Upper lobe of left lung (tissue), 6 donors: ENCODE measurements around the gene TMTC2. TPM values are rescaled to one million over a fixed set of nuclear protein-coding genes. Genes with fewer than 3 reads are reported as not detected.

Experiments used
- ATAC-seq, 2 donors: fragments of 200-7000 bp; cut with Tn5 transposase; one replicate each; pipeline ENCODE4 v1.9.1; 2022; ENCODE audit warnings: mild to moderate bottlenecking in 2 of 2, moderate library complexity in 2 of 2; ENCODE audit not compliant: low FRiP score in 2 of 2
- DNase-seq, 2 donors: peaks; one replicate each; pipeline ENCODE4 v3.0.0-alpha.2; 2019 to 2020
- H3K27ac ChIP-seq, 4 donors: fragments of 200-600 bp; sonication (generic); one replicate each; pipeline ENCODE4 v1.5.1; 2016 to 2019
- H3K27me3 ChIP-seq, 4 donors: fragments of 200-600 bp; sonication (generic); one replicate each; pipeline ENCODE4 v1.5.1; 2017 to 2019
- H3K36me3 ChIP-seq, 4 donors: fragments of 200-600 bp; sonication (generic); one replicate each; pipeline ENCODE4 v1.5.1; 2016 to 2019
- H3K4me1 ChIP-seq, 4 donors: fragments of 200-600 bp; sonication (generic); one replicate each; pipeline ENCODE4 v1.5.1; 2018 to 2019
- H3K4me3 ChIP-seq, 4 donors: fragments of 200-600 bp; sonication (generic); one replicate each; pipeline ENCODE4 v1.5.1; 2017 to 2019; ENCODE audit warnings: mild to moderate bottlenecking in 2 of 4, moderate library complexity in 1 of 4
- H3K9me3 ChIP-seq, 4 donors: fragments of 200-600 bp; sonication (generic); one replicate each; pipeline ENCODE4 v1.5.1; 2018 to 2019
- EP300 ChIP-seq, 4 donors: sonication (generic); formaldehyde crosslinking; IDR thresholded peaks; one replicate each; pipeline ENCODE4 v1.5.1; 2017; ENCODE audit warnings: antibody characterized with exemption in 4 of 4, control low read depth in 2 of 4
- POLR2A ChIP-seq, 4 donors: fragments of 450-650 bp; IDR thresholded peaks; one replicate each; pipeline ENCODE4 v1.5.1; 2016 to 2017; ENCODE audit warnings: antibody characterized with exemption in 4 of 4, mild to moderate bottlenecking in 2 of 4
- POLR2AphosphoS5 ChIP-seq, 2 donors: sonication (generic); formaldehyde crosslinking; IDR thresholded peaks; one replicate each; pipeline ENCODE4 v1.5.1; 2017; ENCODE audit warnings: antibody characterized with exemption in 2 of 2
- WGBS, 2 donors: methylation state at CpG; one replicate each; pipeline ENCODE4 v1.1.5; 2017 to 2018; 5-methylcytosine and 5-hydroxymethylcytosine counted together
- total RNA-seq, 6 donors: library from RNA; depleted of rRNA in 4 of 6; stranded (reverse); fragments of >200 nt in 4 of 6; gene quantifications; one replicate each; pipeline versions ENCODE4 v1.1.0 to v1.2.1, GENCODE V29; 2016 to 2021
- TF ChIP-seq, protein P1 (sequence below), 6 experiments: fragments of 450-650 bp in 4 of 6; fragments of 200-600 bp in 2 of 6; sonication (generic) in 2 of 6; IDR thresholded peaks; one replicate each; pipeline ENCODE4 v1.5.1; 2016 to 2019; ENCODE audit warnings: antibody characterized with exemption in 6 of 6
- donor health status: DM: no; HTN: no; CAD: no; lungs with moderate emphysema.
- donor health status: DM: no; HTN: yes; CAD: no; lungs with severe emphysema.

TMTC2 gene
- total RNA-seq, 6 donors from 2014 or later, result 21.2 to 37.7 (median 26.8) TPM

DNA sequence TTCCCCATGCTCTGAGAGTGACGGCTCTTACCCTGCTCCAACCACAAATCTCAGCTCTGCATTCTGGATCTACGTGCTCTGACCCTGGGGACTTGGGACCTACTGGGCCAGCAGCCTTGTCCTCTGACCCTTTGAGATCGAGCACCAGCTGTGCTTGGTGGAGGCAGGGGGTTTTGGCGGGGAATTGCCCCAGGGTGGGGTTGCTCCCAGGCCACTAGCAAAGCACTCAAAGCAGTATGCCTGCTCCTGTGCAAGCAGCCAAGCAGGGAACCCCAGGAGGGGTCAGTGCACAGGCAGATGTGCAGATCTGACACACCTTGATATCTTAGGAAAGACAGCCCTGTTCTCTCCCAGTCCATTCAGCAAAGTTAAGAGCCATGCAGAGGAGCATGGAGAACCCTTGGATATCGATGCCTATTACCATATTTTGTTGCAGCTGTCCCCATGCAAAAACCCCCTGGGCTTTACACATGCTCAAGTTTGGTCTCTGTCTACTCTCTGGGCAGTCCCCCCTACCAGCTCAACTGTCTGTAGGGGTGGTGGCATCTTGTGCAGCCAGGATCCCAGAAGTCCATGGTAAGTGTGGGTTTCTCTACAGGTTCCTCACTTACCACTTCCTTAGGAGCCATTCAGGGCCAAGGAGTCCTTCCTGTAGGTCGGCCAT is 319.0 kb downstream of the TMTC2 start:
- DNase-seq (no peak), ATAC-seq (no peak)
- peaks cover 0 to 5% (median 1%) of the 10 kb centered on the region in 4 donors for H3K36me3 ChIP-seq
- no peaks in the 10 kb centered on the region for H3K4me1 ChIP-seq
- TF ChIP-seq EP300 (IDR thresholded peaks at IDR 0.05) (no peak), POLR2A (IDR thresholded peaks at IDR 0.05) (no peak), POLR2AphosphoS5 (IDR thresholded peaks at IDR 0.05) (no peak)
- TF ChIP-seq, protein P1, sequence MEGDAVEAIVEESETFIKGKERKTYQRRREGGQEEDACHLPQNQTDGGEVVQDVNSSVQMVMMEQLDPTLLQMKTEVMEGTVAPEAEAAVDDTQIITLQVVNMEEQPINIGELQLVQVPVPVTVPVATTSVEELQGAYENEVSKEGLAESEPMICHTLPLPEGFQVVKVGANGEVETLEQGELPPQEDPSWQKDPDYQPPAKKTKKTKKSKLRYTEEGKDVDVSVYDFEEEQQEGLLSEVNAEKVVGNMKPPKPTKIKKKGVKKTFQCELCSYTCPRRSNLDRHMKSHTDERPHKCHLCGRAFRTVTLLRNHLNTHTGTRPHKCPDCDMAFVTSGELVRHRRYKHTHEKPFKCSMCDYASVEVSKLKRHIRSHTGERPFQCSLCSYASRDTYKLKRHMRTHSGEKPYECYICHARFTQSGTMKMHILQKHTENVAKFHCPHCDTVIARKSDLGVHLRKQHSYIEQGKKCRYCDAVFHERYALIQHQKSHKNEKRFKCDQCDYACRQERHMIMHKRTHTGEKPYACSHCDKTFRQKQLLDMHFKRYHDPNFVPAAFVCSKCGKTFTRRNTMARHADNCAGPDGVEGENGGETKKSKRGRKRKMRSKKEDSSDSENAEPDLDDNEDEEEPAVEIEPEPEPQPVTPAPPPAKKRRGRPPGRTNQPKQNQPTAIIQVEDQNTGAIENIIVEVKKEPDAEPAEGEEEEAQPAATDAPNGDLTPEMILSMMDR (IDR thresholded peaks at IDR 0.05), result no peak
- no peak overlapping the region for H3K27ac ChIP-seq
- no peak overlapping the region for H3K4me3 ChIP-seq
- peaks cover 0 to 12% (median 3%) of the 10 kb centered on the region in 4 donors for H3K9me3 ChIP-seq
- no peaks in the 10 kb centered on the region for H3K27me3 ChIP-seq
- WGBS, 2 donors, result 95 to 97% methylated on average over 6 of the region's 6 CpGs

GRCh38 chr12:83008703-83009102 is 322.0 kb downstream of the TMTC2 start:
- Histone ChIP-seq H3K9me3 (peaks cover 0 to 15% (median 3%) of the 10 kb centered on the region in 4 donors), H3K27ac (no peak overlapping the region), H3K27me3 (no peaks in the 10 kb centered on the region), H3K36me3 (peaks cover 0 to 5% (median 1%) of the 10 kb centered on the region in 4 donors), H3K4me1 (no peaks in the 10 kb centered on the region), H3K4me3 (no peak overlapping the region)
- WGBS, 2 donors, result 60 to 63% methylated on average over 3 of the region's 3 CpGs
- no peak for DNase-seq
- no peak for ATAC-seq
- TF ChIP-seq EP300 (IDR thresholded peaks at IDR 0.05), result no peak
- TF ChIP-seq, protein P1 (IDR thresholded peaks at IDR 0.05), result no peak
- TF ChIP-seq POLR2A (IDR thresholded peaks at IDR 0.05), result no peak
- TF ChIP-seq POLR2AphosphoS5 (IDR thresholded peaks at IDR 0.05), result no peak

GRCh38 chr12:83010169-83010804 is 323.6 kb downstream of the TMTC2 start:
- Histone ChIP-seq H3K4me1 (peaks cover 0 to 2% (median 0%) of the 10 kb centered on the region in 4 donors), H3K9me3 (peaks cover 0 to 15% (median 3%) of the 10 kb centered on the region in 4 donors), H3K4me3 (no peak overlapping the region), H3K27me3 (no peaks in the 10 kb centered on the region), H3K27ac (no peak overlapping the region), H3K36me3 (peaks cover 0 to 5% (median 1%) of the 10 kb centered on the region in 4 donors)
- ATAC-seq (no peak), DNase-seq (no peak)
- 50% methylated on average over 4 of the region's 4 CpGs for WGBS, 2 donors
- no peak for TF ChIP-seq POLR2A (IDR thresholded peaks at IDR 0.05)
- TF ChIP-seq, protein P1 (IDR thresholded peaks at IDR 0.05), result no peak
- no peak for TF ChIP-seq EP300 (IDR thresholded peaks at IDR 0.05)
- no peak for TF ChIP-seq POLR2AphosphoS5 (IDR thresholded peaks at IDR 0.05)

DNA sequence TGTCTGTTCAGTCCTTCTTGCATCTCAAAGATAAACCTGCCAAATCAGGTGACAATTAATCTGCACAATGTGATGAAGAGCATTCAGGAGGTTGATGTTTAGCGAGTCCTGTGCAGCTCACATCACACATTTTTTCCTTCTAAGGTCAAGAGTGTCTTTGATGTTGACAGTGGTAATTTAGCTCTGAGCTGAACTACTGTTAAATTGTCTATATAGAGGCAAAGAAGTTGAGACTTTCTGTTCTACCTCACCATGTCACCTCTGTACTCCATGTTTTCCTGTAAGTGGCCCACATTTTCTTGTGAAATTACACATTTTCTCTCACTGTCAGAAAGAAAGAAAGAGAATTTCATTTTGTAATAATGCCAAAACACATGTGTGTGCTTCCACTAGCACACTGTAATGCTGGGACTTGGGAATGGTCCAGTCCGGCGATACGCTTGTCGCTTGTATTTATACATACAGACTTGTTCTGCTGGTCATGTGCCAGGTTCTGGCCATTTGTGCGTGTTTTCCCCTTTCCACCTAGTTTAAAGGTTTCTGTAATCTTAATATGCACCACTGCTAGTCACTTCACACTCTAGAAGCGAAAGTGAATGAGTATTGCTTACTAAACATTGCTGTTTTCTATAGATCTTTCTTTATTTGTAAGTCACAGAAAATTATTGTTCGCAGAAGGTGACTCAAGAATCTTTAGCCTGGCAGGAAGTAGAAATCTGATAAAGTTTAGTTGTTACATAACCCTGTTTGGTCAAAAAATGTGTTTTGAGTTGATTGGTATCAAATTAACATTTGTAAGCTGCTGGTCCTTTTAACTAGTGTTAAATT is 328.9 kb downstream of the TMTC2 start:
- TF ChIP-seq POLR2A (IDR thresholded peaks at IDR 0.05) (no peak), EP300 (IDR thresholded peaks at IDR 0.05) (no peak), POLR2AphosphoS5 (IDR thresholded peaks at IDR 0.05) (no peak)
- TF ChIP-seq, protein P1 (IDR thresholded peaks at IDR 0.05), result no peak
- Histone ChIP-seq H3K27me3 (no peaks in the 10 kb centered on the region), H3K4me3 (peak overlapping the region; percentile 4 to 33 (median 26)), H3K9me3 (peaks cover 0 to 4% (median 0%) of the 10 kb centered on the region in 4 donors), H3K36me3 (no peaks in the 10 kb centered on the region), H3K4me1 (peaks cover 0 to 10% (median 6%) of the 10 kb centered on the region in 4 donors), H3K27ac (peak overlapping the region in 1 of 4 donors; percentile 22)
- DNase-seq, result peak in 1 of 2 donors; percentile 24
- ATAC-seq, result peak; percentile 43 to 54
- 30 to 35% methylated on average over 8 of the region's 8 CpGs for WGBS, 2 donors
